Measurements from ENCODE around the gene SAYSD1. TPM values are rescaled to one million over a fixed set of nuclear protein-coding genes. Genes with fewer than 3 reads are reported as not detected.

Gene SAYSD1
- total RNA-seq, 4 donors from 2014 or later = 9.1 to 16.5 (median 15.1) TPM

- DNase-seq (ENCODE audit: low spot score in 2 of 2) = peak in 1 of 2 donors; percentile 61
- WGBS, 2 donors = 72 to 85% methylated on average over 11 of the region's 11 CpGs
- no peak overlapping the region for H3K4me3 ChIP-seq (ENCODE audit: low read depth, poor library complexity, severe bottlenecking)
- intact Hi-C loops (cut with DNase I; ENCODE audit: low total_unique reads) = no loop called here
- TF ChIP-seq POLR2A (IDR thresholded peaks at IDR 0.05) = no peak
These were observed 39.0 kb downstream of the SAYSD1 start for GRCh38 chr6:39075807-39076622.

GRCh38 chr6:39075010-39075686 is 39.8 kb downstream of the SAYSD1 start:
- H3K4me3 ChIP-seq (ENCODE audit: low read depth, poor library complexity, severe bottlenecking) = no peak overlapping the region
- peak in 1 of 2 donors; percentile 64 for DNase-seq (ENCODE audit: low spot score in 2 of 2)
- TF ChIP-seq POLR2A (IDR thresholded peaks at IDR 0.05) = no peak
- intact Hi-C loops (cut with DNase I; ENCODE audit: low total_unique reads) = no loop called here
- WGBS, 2 donors = 71 to 76% methylated on average over 12 of the region's 12 CpGs

- TF ChIP-seq POLR2A (IDR thresholded peaks at IDR 0.05) (no peak), CTCF (IDR thresholded peaks at IDR 0.05) (no peak)
- no peak overlapping the region for H3K4me3 ChIP-seq (ENCODE audit: low read depth, poor library complexity, severe bottlenecking)
- 64 to 72% methylated on average over 9 of the region's 9 CpGs for WGBS, 2 donors
- peak in 1 of 2 donors; percentile 81 for DNase-seq (ENCODE audit: low spot score in 2 of 2)
- intact Hi-C loops (cut with DNase I; ENCODE audit: low total_unique reads) = no loop called here
These were observed 40.5 kb downstream of the SAYSD1 start for GRCh38 chr6:39074486-39074885.

- WGBS, 2 donors = 83 to 89% methylated on average over 17 of the region's 17 CpGs
- no peak overlapping the region for H3K4me3 ChIP-seq (ENCODE audit: low read depth, poor library complexity, severe bottlenecking)
- intact Hi-C loops (cut with DNase I; ENCODE audit: low total_unique reads) = no loop called here
- no peak for TF ChIP-seq CTCF (IDR thresholded peaks at IDR 0.05)
- TF ChIP-seq POLR2A (IDR thresholded peaks at IDR 0.05) = no peak
- DNase-seq (ENCODE audit: low spot score in 2 of 2) = peak in 1 of 2 donors; percentile 75
These were observed 41.3 kb downstream of the SAYSD1 start for GRCh38 chr6:39073471-39074355.

- peak in 1 of 2 donors; percentile 59 for DNase-seq (ENCODE audit: low spot score in 2 of 2)
- WGBS, 2 donors = 92 to 94% methylated on average over 9 of the region's 9 CpGs
- intact Hi-C loops (cut with DNase I; ENCODE audit: low total_unique reads) = no loop called here
- TF ChIP-seq POLR2A (IDR thresholded peaks at IDR 0.05) = no peak
- no peak for TF ChIP-seq CTCF (IDR thresholded peaks at IDR 0.05)
- H3K4me3 ChIP-seq (ENCODE audit: low read depth, poor library complexity, severe bottlenecking) = no peak overlapping the region
These were observed 42.2 kb downstream of the SAYSD1 start for GRCh38 chr6:39072830-39073229.

GRCh38 chr6:39068391-39068790 is 46.6 kb downstream of the SAYSD1 start:
- intact Hi-C loops (cut with DNase I; ENCODE audit: low total_unique reads) = no loop called here
- H3K4me3 ChIP-seq (ENCODE audit: low read depth, poor library complexity, severe bottlenecking) = no peak overlapping the region
- WGBS, 2 donors = 58 to 65% methylated on average over 7 of the region's 7 CpGs
- no peak for DNase-seq (ENCODE audit: low spot score in 2 of 2)
- TF ChIP-seq POLR2A (IDR thresholded peaks at IDR 0.05) (no peak), CTCF (IDR thresholded peaks at IDR 0.05) (no peak)

Data from lower leg skin (tissue), 4 donors.